ENCODE data around the gene CPLX3.

- TF ChIP-seq CTCF (IDR thresholded peaks at IDR 0.05; ENCODE audit: poor library complexity), result no peak
- TF ChIP-seq EZH2 (IDR thresholded peaks at IDR 0.05; ENCODE audit: borderline replicate concordance), result no peak
- TF ChIP-seq EZH2phosphoT487 (IDR thresholded peaks at IDR 0.05; ENCODE audit: low read depth, severe bottlenecking, unreplicated experiment), result no peak
Measured at GRCh38 chr15:74823324-74823723, 3.1 kb upstream of the CPLX3 start.
